ENCODE measurements around the gene VWA2. TPM values are rescaled to one million over a fixed set of nuclear protein-coding genes. Genes with fewer than 3 reads are reported as not detected.

Gene VWA2
- total and polyA plus RNA-seq, 10 of the 15 experiments (the other 5 are each of a cell fraction or from before 2014, with no cell fraction given), result 0.03 TPM; not detected in 9

DNA sequence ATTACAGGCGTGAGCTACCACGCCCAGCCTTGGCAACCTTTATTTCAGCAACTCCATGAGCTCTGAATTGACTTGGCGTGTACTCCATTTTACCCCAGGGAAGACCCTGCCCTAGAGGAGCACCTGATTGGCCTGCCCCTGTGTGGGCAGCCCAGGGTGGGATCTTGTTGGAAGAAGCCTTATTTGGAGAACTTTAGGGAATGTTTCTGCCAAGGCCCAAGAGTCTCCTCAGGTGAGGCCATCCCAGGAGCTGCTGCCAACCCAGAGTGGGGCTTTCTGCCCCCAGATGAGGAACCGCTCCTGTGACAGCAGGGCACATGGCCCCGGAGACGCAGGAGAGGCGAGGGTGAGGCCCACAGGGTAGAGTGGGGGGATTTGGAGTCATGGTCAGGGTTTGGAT, 42.0 kb downstream of the VWA2 start:
- CTCF ChIA-PET, result interaction anchor here (2.2 kb wide), 1 partner anchor 23 kb away, joined by 5 read pairs; no protein-coding TSS in a partner anchor
- WGBS (ENCODE audit: insufficient coverage, insufficient replicate concordance, low lambda C conversion rate, missing lambda C conversion rate), result 34% methylated on average over 7 of the region's 7 CpGs
- Histone ChIP-seq H3K27ac (ENCODE audit: control insufficient read depth, insufficient read depth) (no peak overlapping the region), H3K4me3 (no peak overlapping the region), H3K79me2 (ENCODE audit: control insufficient read depth, insufficient read depth, low read length) (no peaks in the 10 kb centered on the region), H3K4me2 (ENCODE audit: control insufficient read depth, insufficient read depth) (no peak overlapping the region), H3K9me3 (replicated peaks; ENCODE audit: control insufficient read depth, insufficient read depth, low read length) (no peaks in the 10 kb centered on the region), H3K4me1 (ENCODE audit: control insufficient read depth, insufficient read depth, low read length) (no peaks in the 10 kb centered on the region), H3K36me3 (ENCODE audit: control insufficient read depth in 2 of 2, insufficient read depth in 2 of 2, low read length in 1 of 2) (no peaks in the 10 kb centered on the region), H2AFZ (ENCODE audit: control insufficient read depth, low read depth, low read length) (no peak overlapping the region), H3K9ac (ENCODE audit: control insufficient read depth, insufficient read depth, low read length) (no peak overlapping the region), H4K20me1 (ENCODE audit: control insufficient read depth, insufficient read depth) (no peaks in the 10 kb centered on the region), H3K27me3 (replicated peaks in 1 of 2; ENCODE audit: control insufficient read depth in 2 of 2, insufficient read depth in 2 of 2, low read length in 1 of 2) (0 out of 4 replicates have a peak, but pooled peaks cover 0 to 2% of the 10 kb centered on the region in 2 experiments)
- POLR2A ChIA-PET, result no interaction called here
- no peak for FAIRE-seq
- no peak for DNase-seq (ENCODE audit: low read depth, low spot score)
- TF ChIP-seq JUNB (IDR thresholded peaks at IDR 0.05) (no peak), ASH2L (IDR thresholded peaks at IDR 0.05; ENCODE audit: borderline replicate concordance, low read depth) (no peak), MTA2 (IDR thresholded peaks at IDR 0.05; ENCODE audit: low read depth) (no peak), SMAD5 (IDR thresholded peaks at IDR 0.05; ENCODE audit: low read depth) (no peak), ESRRA (IDR thresholded peaks at IDR 0.05; ENCODE audit: low read length) (no peak), E2F8 (IDR thresholded peaks at IDR 0.05; ENCODE audit: low read depth, partially characterized antibody) (no peak), DPF2 (IDR thresholded peaks at IDR 0.05) (no peak), RB1 (IDR thresholded peaks at IDR 0.05; ENCODE audit: borderline replicate concordance) (no peak), STAT1 (conservative IDR thresholded peaks at IDR 0.05) (no peak), ZNF622 (IDR thresholded peaks at IDR 0.05) (no peak), POLR2AphosphoS2 (IDR thresholded peaks at IDR 0.05; ENCODE audit: low read depth, low read length) (no peak), ZBED1 (IDR thresholded peaks at IDR 0.05; ENCODE audit: borderline replicate concordance) (no peak), RBBP5 (conservative IDR thresholded peaks at IDR 0.05) (no peak)
- TF ChIP-seq, protein P1, sequence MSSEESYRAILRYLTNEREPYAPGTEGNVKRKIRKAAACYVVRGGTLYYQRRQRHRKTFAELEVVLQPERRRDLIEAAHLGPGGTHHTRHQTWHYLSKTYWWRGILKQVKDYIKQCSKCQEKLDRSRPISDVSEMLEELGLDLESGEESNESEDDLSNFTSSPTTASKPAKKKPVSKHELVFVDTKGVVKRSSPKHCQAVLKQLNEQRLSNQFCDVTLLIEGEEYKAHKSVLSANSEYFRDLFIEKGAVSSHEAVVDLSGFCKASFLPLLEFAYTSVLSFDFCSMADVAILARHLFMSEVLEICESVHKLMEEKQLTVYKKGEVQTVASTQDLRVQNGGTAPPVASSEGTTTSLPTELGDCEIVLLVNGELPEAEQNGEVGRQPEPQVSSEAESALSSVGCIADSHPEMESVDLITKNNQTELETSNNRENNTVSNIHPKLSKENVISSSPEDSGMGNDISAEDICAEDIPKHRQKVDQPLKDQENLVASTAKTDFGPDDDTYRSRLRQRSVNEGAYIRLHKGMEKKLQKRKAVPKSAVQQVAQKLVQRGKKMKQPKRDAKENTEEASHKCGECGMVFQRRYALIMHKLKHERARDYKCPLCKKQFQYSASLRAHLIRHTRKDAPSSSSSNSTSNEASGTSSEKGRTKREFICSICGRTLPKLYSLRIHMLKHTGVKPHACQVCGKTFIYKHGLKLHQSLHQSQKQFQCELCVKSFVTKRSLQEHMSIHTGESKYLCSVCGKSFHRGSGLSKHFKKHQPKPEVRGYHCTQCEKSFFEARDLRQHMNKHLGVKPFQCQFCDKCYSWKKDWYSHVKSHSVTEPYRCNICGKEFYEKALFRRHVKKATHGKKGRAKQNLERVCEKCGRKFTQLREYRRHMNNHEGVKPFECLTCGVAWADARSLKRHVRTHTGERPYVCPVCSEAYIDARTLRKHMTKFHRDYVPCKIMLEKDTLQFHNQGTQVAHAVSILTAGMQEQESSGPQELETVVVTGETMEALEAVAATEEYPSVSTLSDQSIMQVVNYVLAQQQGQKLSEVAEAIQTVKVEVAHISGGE (CRISPR knock-in tag; IDR thresholded peaks at IDR 0.05), result no peak
- TF ChIP-seq, protein P2, sequence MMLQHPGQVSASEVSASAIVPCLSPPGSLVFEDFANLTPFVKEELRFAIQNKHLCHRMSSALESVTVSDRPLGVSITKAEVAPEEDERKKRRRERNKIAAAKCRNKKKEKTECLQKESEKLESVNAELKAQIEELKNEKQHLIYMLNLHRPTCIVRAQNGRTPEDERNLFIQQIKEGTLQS (IDR thresholded peaks at IDR 0.05; ENCODE audit: borderline replicate concordance, extremely low read depth, low read depth, low read length), result no peak
- TF ChIP-seq, protein P3, sequence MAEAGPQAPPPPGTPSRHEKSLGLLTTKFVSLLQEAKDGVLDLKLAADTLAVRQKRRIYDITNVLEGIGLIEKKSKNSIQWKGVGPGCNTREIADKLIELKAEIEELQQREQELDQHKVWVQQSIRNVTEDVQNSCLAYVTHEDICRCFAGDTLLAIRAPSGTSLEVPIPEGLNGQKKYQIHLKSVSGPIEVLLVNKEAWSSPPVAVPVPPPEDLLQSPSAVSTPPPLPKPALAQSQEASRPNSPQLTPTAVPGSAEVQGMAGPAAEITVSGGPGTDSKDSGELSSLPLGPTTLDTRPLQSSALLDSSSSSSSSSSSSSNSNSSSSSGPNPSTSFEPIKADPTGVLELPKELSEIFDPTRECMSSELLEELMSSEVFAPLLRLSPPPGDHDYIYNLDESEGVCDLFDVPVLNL (IDR thresholded peaks at IDR 0.05; ENCODE audit: low read depth, low read length), result no peak
- in situ Hi-C loops (cut with MboI), result no loop called here
- ATAC-seq, result no peak
- no TSS peak for BruUV-seq (replicated peaks)
- RAD21 ChIA-PET (ENCODE audit: unreplicated experiment), result no interaction called here
- intact Hi-C loops (cut with micrococcal nuclease; ENCODE audit: unreplicated experiment), result no loop called here
- SMC1A ChIA-PET (ENCODE audit: uncharacterized antibody, unreplicated experiment), result no interaction called here
